Smooth muscle cell (in vitro differentiated cells): ENCODE data around the gene RANBP10. TPM values are rescaled to one million over a fixed set of nuclear protein-coding genes. Genes with fewer than 3 reads are reported as not detected.

Experiments used
- DNase-seq: peaks from one replicate; lab custom pipeline; 2025; ENCODE audit not compliant: unreplicated experiment; lab: John Stamatoyannopoulos, UW
- H2AFZ ChIP-seq: fragments of 200-600 bp; sonication (generic); 2 replicates; pipeline ENCODE4 v1.6.0; 2016; ENCODE audit warnings: antibody characterized with exemption, low read depth, mild to moderate bottlenecking
- H3F3A ChIP-seq: fragments of 200-600 bp; sonication (generic); 2 replicates; pipeline ENCODE4 v1.6.0; 2017; ENCODE audit warnings: antibody characterized with exemption, low read depth
- H3K27ac ChIP-seq: fragments of 200-600 bp; sonication (generic); 2 replicates; pipeline ENCODE4 v1.5.1; 2016; ENCODE audit warnings: low read depth, mild to moderate bottlenecking
- H3K27me3 ChIP-seq: fragments of 200-600 bp; sonication (generic); 2 replicates; pipeline ENCODE4 v1.6.1; 2016; ENCODE audit warnings: low read depth, mild to moderate bottlenecking
- H3K36me3 ChIP-seq: fragments of 200-600 bp; sonication (generic); 2 replicates; pipeline ENCODE4 v1.5.1; 2016; ENCODE audit warnings: low read depth
- H3K4me1 ChIP-seq: fragments of 200-600 bp; sonication (generic); 2 replicates; pipeline ENCODE4 v1.5.1; 2016; ENCODE audit warnings: low read depth
- H3K4me2 ChIP-seq: fragments of 200-600 bp; sonication (generic); 2 replicates; pipeline ENCODE4 v1.6.0; 2016; ENCODE audit warnings: mild to moderate bottlenecking
- H3K4me3 ChIP-seq: fragments of 200-600 bp; sonication (generic); 2 replicates; pipeline ENCODE4 v1.5.1; 2016; ENCODE audit warnings: mild to moderate bottlenecking
- H3K79me2 ChIP-seq: fragments of 200-600 bp; sonication (generic); 2 replicates; pipeline ENCODE4 v1.6.0; 2016; ENCODE audit warnings: low read depth, mild to moderate bottlenecking
- H3K9ac ChIP-seq: fragments of 200-600 bp; sonication (generic); 2 replicates; pipeline ENCODE4 v1.6.0; 2016; ENCODE audit warnings: low read depth
- H3K9me3 ChIP-seq: fragments of 200-600 bp; sonication (generic); replicated peaks from 2 replicates; pipeline ENCODE4 v1.5.1; 2016; ENCODE audit warnings: low read depth
- H4K20me1 ChIP-seq: fragments of 200-600 bp; sonication (generic); 2 replicates; pipeline ENCODE4 v1.6.0; 2016; ENCODE audit warnings: low read depth
- WGBS: methylation state at CpG from one replicate; pipeline ENCODE4 v1.1.7; 2016; ENCODE audit warnings: low lambda C conversion rate; 5-methylcytosine and 5-hydroxymethylcytosine counted together
- polyA plus RNA-seq: library from polyadenylated mRNA; unstranded; fragments of >200 nt; fragmentation: Nextera tagmentation; extraction: Ambion mirVana; gene quantifications from 2 replicates; pipeline ENCODE4 v1.2.1, GENCODE V29; 2016
- total RNA-seq: library from RNA; depleted of rRNA; stranded (reverse); fragments of >200 nt; gene quantifications from 2 replicates; pipeline ENCODE4 v1.2.3, GENCODE V29; 2014
- TF ChIP-seq, protein P1 (sequence below): fragments of 200-600 bp; sonication (generic); IDR thresholded peaks from 2 replicates; pipeline ENCODE4 v1.5.1; 2017; ENCODE audit warnings: borderline replicate concordance, mild to moderate bottlenecking, antibody characterized with exemption; ENCODE audit not compliant: insufficient read depth, poor library complexity, severe bottlenecking

RANBP10 gene
- total and polyA plus RNA-seq, 2 experiments from 2014 or later: 4.6 to 5.9 TPM

- Histone ChIP-seq H4K20me1 (peaks cover 57% of the 10 kb centered on the region), H3K9me3 (no peaks in the 10 kb centered on the region), H3K27me3 (no peaks in the 10 kb centered on the region), H3K4me2 (no peak overlapping the region), H3K4me3 (no peak overlapping the region), H3K27ac (no peak overlapping the region), H3K9ac (no peak overlapping the region), H2AFZ (no peak overlapping the region), H3K36me3 (no peaks in the 10 kb centered on the region), H3K4me1 (peaks cover 13% of the 10 kb centered on the region), H3F3A (no peaks in the 10 kb centered on the region), H3K79me2 (peaks cover 70% of the 10 kb centered on the region)
- TF ChIP-seq, protein P1, sequence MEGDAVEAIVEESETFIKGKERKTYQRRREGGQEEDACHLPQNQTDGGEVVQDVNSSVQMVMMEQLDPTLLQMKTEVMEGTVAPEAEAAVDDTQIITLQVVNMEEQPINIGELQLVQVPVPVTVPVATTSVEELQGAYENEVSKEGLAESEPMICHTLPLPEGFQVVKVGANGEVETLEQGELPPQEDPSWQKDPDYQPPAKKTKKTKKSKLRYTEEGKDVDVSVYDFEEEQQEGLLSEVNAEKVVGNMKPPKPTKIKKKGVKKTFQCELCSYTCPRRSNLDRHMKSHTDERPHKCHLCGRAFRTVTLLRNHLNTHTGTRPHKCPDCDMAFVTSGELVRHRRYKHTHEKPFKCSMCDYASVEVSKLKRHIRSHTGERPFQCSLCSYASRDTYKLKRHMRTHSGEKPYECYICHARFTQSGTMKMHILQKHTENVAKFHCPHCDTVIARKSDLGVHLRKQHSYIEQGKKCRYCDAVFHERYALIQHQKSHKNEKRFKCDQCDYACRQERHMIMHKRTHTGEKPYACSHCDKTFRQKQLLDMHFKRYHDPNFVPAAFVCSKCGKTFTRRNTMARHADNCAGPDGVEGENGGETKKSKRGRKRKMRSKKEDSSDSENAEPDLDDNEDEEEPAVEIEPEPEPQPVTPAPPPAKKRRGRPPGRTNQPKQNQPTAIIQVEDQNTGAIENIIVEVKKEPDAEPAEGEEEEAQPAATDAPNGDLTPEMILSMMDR: no peak
- DNase-seq: no peak
- 97% methylated on average over 2 of the region's 2 CpGs for WGBS
These were observed 90.3 kb downstream of the RANBP10 start for GRCh38 chr16:67716097-67716496.

DNA sequence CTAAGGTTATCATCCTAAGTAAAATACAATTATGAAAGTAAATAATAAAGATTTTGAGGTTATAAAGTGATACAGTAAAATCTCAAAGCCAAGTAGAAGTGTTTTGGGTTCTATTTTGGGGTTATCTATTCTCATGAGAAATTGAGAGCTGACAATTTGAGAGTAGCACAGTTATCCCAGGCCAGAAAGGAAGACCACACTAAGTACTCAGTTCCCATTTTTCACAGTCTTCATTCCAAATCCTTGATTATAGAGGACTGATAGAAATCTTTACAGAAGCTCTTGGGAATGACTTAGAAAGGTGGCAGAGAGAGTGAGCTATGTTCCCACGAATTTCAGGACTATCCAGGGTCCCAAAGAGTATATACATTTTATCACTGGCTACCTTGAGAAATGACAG, 91.8 kb downstream of the RANBP10 start:
- Histone ChIP-seq H3K4me1 (peaks cover 7% of the 10 kb centered on the region), H3K79me2 (peaks cover 85% of the 10 kb centered on the region), H3K27me3 (no peaks in the 10 kb centered on the region), H3K9me3 (no peaks in the 10 kb centered on the region), H3K27ac (no peak overlapping the region), H3K36me3 (no peaks in the 10 kb centered on the region), H3K4me3 (no peak overlapping the region), H4K20me1 (peaks cover 73% of the 10 kb centered on the region), H3K4me2 (no peak overlapping the region), H2AFZ (no peak overlapping the region), H3F3A (no peaks in the 10 kb centered on the region), H3K9ac (no peak overlapping the region)
- TF ChIP-seq, protein P1: no peak
- WGBS: 79% methylated on average over 1 of the region's 1 CpG
- DNase-seq: no peak

DNA sequence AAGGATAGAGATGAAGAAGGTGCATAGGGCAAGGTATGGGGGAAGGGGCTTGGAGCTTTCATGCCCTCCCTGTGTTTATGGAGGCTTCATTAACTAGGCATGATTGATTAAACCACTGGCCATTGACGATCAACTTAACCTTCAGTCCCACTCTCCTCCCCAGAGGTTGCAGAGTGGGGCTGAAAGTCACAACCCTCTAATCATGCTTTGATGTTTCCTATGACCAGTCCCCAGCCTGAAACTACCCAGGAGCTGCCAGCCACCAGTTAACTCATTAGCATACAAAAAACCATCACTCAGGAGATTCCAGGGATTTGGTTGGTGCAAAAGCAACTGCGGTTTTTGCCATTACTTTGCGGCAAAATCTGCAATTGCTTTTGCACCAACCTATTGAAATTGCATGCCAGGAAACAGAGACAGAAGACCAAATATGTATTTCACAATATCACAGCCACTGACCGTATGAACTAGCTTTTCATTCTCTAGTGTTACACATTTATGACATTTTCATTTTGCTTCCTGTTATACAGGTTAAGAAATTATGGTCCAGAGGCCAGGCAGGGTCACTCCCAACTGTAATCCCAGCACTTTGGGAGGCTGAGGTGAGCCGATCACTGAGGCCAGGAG, 92.6 kb downstream of the RANBP10 start:
- no peak overlapping the region for H3K4me3 ChIP-seq
- peaks cover 7% of the 10 kb centered on the region for H3K4me1 ChIP-seq
- H3F3A ChIP-seq: no peaks in the 10 kb centered on the region
- H2AFZ ChIP-seq: no peak overlapping the region
- H3K9me3 ChIP-seq: no peaks in the 10 kb centered on the region
- WGBS: 79% methylated on average over 5 of the region's 5 CpGs
- H3K4me2 ChIP-seq: no peak overlapping the region
- no peaks in the 10 kb centered on the region for H3K27me3 ChIP-seq
- DNase-seq: no peak
- H3K79me2 ChIP-seq: peaks cover 90% of the 10 kb centered on the region
- no peaks in the 10 kb centered on the region for H3K36me3 ChIP-seq
- no peak overlapping the region for H3K9ac ChIP-seq
- H4K20me1 ChIP-seq: peaks cover 80% of the 10 kb centered on the region
- H3K27ac ChIP-seq: no peak overlapping the region
- TF ChIP-seq, protein P1: no peak

DNA sequence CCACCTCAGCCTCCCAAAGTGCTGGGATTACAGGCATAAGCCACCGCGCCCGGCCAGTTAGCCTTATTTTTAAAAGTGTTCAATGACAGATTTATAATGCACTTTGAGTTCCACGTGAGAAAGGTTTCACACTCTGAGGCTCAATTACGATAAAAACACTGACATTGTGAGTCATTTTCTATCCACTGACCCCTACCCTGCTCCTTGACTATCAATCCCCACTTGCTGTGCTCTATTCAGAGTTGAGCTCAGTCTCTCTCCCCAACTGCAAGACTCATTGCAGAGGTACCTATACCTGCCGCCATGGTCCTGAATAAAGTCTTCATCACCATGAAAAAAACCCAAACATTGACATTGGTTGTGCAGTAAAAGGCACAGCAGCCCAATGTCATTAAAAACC, 95.8 kb downstream of the RANBP10 start:
- Histone ChIP-seq H3F3A (no peaks in the 10 kb centered on the region), H3K4me3 (no peak overlapping the region), H3K4me1 (no peaks in the 10 kb centered on the region), H3K4me2 (no peak overlapping the region), H2AFZ (no peak overlapping the region), H3K9me3 (no peaks in the 10 kb centered on the region), H3K79me2 (peaks cover 82% of the 10 kb centered on the region), H3K36me3 (no peaks in the 10 kb centered on the region), H3K27ac (no peak overlapping the region), H4K20me1 (peaks cover 83% of the 10 kb centered on the region), H3K9ac (no peak overlapping the region), H3K27me3 (no peaks in the 10 kb centered on the region)
- no peak for DNase-seq
- 95% methylated on average over 6 of the region's 6 CpGs for WGBS
- TF ChIP-seq, protein P1: no peak
